Hepatocyte (in vitro differentiated cells): ENCODE results near the gene NAT10.

Source experiments
- EZH2 ChIP-seq: fragments of 200-600 bp; sonication (generic); IDR thresholded peaks from 2 replicates; pipeline ENCODE4 v1.6.1; 2016; ENCODE audit warnings: antibody characterized with exemption, mild to moderate bottlenecking, borderline replicate concordance
- EZH2phosphoT487 ChIP-seq: fragments of 200-600 bp; sonication (generic); IDR thresholded peaks from one replicate; pipeline ENCODE4 v1.6.1; 2018; ENCODE audit warnings: antibody characterized with exemption, mild to moderate bottlenecking, low read depth, moderate library complexity; ENCODE audit not compliant: unreplicated experiment, severe bottlenecking
- TF ChIP-seq, protein P1 (sequence below): fragments of 200-600 bp; sonication (generic); IDR thresholded peaks from 2 replicates; pipeline ENCODE4 v1.5.1; 2016; ENCODE audit warnings: antibody characterized with exemption, mild to moderate bottlenecking; ENCODE audit not compliant: poor library complexity

DNA sequence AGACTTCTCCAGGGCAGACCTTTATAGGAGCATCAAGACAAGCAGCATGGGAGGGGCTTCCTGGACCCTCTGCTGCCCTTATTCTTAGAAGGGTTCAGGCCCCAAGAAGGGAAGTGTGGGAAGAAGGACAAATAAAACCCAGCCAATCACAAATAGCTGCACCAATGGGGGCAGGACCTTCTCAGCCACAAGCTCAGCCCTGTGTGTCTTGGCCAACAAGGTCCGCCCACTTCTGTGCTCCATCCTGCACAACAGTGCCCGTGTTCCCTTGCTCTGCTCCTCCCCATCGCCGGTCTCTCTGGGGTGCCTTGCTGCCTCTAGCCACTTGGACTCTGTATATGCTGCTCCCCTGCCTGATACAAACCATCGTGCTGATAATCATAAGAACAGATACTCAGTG is 86.1 kb downstream of the NAT10 start:
- TF ChIP-seq EZH2 (no peak), EZH2phosphoT487 (no peak)
- TF ChIP-seq, protein P1, sequence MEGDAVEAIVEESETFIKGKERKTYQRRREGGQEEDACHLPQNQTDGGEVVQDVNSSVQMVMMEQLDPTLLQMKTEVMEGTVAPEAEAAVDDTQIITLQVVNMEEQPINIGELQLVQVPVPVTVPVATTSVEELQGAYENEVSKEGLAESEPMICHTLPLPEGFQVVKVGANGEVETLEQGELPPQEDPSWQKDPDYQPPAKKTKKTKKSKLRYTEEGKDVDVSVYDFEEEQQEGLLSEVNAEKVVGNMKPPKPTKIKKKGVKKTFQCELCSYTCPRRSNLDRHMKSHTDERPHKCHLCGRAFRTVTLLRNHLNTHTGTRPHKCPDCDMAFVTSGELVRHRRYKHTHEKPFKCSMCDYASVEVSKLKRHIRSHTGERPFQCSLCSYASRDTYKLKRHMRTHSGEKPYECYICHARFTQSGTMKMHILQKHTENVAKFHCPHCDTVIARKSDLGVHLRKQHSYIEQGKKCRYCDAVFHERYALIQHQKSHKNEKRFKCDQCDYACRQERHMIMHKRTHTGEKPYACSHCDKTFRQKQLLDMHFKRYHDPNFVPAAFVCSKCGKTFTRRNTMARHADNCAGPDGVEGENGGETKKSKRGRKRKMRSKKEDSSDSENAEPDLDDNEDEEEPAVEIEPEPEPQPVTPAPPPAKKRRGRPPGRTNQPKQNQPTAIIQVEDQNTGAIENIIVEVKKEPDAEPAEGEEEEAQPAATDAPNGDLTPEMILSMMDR = no peak
